Fibroblast of skin of left biceps (primary cell): ENCODE measurements around the gene SLC8A3.

Source experiments
- DNase-seq, 2 experiments: peaks; one replicate each; pipeline ENCODE4 v3.0.0-alpha.2; 2013; ENCODE audit warnings: low read depth in 2 of 2

Gene SLC8A3

DNA sequence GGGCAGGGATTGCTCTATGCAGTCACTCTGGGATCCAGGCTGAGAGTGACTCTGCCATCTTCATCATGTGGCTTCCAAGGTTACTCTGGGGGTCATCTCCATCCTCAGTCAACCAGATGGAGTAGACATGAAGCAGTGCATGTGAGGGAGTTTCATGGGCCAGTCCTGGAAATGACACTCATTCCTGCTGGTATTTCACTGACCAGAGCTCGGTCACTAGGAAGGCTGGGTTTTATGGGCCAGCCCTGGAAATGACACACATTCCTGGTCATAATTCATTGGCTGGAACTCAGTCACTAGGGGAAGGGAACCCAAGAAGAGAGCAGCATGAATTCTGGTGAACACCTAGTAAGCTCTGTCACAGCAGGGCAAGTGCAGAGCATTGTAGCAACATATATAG is 164.9 kb downstream of the SLC8A3 start:
- DNase-seq, result no peak

DNA sequence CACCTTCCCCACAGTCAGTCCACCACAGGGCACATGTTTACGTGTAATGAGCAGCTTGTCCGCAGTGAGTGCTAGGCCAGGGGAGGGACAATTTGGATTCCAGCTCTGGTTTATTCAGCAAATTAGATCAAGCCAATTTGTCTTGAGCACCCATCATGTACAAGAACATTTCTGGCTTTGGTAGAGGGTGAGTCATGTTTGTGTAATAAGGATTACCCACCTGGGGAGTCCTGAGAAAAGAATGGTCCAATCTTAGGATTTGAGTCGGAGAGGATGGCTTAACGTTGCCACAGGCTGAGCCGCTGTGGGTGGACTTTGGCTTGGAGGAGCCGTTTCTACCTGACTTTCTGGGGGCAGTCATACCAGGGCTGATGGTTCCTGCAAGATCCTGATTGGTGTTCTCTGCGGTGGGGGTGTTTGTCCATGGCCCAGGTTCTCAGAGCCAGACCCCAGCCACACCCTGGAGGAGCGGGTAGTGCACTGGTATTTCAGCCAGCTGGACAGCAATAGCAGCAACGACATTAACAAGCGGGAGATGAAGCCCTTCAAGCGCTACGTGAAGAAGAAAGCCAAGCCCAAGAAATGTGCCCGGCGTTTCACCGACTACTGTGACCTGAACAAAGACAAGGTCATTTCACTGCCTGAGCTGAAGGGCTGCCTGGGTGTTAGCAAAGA is 165.8 kb downstream of the SLC8A3 start:
- DNase-seq, result no peak

DNA sequence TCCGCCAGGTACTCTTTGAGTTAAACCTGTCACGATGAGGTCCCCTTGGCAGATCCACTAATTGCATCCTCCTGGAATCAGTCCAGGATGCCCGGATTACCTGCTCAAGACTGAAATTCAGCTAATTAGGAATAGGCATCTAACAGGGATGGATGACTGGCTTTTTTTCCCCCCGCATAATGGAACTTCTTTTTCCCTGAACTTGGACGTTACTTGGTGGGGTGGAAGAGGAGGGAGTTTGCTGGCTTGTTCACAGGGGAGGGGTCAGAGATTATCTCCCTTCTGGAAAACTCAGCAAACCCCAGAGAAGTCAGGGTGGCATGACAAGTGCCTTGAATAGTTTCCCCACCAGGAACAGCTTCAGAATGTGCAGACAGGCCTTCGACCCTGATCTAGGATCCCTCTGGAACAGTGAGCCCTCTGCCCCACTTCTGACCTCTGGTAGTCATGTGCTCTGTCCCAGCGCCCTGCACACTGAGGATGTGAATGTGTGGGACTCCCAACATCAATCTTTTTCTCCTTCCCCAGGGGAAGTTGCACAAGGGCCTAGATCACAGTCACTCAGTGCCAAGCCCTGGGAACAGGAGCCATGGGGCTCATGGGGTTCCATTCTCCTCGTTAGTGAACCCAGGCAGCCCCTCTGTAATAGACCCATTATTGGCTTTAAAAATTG is 167.1 kb downstream of the SLC8A3 start:
- no peak for DNase-seq

DNA sequence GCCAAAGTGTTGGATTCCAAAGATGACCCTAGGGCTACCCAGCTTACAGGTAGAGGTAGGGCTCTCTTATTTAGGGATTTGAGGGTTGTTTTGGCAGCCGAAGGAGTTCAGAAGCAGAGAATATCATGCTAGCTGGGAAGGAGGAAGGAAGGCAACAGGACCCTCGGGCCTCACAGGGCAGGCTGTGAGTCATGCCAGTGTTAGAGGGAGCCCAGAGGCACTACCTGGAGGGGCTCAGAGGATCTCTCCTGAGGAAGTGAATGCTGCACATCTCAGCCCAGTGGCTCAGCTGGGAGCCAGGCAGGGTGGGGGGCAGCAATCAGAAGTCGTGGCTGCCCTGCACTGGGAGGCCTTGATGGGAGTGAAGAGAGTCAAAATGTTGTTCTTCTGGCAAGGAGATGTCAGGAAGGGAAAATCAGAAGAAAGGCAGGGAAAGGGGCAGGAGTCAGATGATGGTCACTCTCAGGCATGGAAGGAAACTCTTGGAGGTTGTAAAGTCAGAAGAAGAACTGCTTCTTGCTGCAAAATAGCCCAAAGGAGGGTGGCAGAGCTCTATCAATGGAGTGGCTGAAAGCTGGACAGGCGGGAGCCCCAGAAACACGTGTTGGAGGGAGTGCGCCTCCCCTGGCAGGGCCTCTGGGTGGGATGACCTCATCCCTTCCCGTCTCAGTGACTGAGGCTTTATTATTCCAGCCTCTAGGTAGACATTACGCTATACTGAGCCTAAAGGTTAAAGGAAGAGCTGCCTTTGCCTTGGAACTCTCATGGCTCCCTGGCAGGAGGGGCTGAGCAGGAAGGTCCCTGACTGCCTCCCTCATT is 168.2 kb downstream of the SLC8A3 start:
- no peak for DNase-seq

DNA sequence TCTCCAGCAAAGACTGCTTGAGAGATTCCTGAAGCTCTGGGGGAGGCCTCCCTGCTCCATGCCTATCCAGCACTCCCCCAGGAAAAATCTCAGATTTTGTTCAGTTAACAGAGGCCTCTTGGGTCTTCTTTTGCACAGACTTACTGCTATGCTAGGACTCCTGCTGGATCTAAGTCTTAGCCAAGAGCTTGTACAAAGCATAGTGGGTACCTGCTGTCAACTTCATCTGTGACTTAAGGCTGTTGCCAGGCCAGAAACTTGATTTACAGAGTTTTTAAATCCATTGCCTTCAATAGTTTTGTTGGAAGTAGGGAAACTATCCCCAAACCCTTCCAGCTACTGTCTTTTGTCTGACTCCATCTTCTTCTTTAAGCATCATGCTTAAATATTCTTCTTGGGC is 169.1 kb downstream of the SLC8A3 start:
- no peak for DNase-seq

DNA sequence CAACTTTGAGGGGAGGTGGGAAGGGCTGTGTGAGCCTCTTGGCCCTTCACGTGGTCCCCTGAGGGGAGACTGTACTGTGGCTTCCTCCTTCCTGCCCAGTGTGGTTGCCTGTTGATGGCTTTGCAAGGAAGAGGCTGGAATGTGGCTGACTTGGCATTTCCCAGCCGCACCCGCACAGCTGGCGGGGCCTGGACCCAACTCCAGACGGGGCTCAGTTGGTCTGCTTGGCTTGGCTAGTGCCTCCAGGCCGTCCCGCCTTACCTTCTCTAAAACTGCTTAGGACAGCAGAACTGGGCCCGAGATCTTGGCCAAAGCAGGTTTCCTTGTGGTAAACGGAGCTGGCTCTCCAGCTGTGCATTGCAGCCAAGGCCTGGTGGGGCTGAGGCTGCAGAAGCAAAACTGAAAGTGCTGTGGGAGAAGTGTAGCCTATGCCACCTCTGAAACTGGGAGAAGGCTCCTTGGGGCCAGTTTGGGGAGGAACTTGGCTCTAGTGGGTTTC is 170.0 kb downstream of the SLC8A3 start:
- DNase-seq, result no peak

DNA sequence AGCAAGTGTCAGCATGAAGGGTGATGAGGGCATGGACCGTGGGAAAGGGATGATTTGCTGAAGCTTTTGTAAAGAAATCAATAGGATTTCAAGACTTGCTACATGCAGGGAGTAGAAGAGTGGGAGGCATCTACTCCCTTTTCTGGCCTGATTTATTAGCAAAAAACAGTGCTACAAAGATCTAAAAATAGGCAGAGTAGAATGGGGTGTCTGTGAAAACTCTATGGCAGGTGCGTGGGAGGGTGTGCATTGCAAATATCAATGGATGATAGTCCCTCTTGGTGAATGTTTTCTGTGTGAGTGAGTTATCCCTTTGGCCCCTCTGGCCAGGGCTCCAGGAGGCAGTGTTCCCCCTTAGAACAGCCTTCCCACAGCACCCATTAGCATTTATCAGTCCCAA is 170.5 kb downstream of the SLC8A3 start:
- no peak for DNase-seq

DNA sequence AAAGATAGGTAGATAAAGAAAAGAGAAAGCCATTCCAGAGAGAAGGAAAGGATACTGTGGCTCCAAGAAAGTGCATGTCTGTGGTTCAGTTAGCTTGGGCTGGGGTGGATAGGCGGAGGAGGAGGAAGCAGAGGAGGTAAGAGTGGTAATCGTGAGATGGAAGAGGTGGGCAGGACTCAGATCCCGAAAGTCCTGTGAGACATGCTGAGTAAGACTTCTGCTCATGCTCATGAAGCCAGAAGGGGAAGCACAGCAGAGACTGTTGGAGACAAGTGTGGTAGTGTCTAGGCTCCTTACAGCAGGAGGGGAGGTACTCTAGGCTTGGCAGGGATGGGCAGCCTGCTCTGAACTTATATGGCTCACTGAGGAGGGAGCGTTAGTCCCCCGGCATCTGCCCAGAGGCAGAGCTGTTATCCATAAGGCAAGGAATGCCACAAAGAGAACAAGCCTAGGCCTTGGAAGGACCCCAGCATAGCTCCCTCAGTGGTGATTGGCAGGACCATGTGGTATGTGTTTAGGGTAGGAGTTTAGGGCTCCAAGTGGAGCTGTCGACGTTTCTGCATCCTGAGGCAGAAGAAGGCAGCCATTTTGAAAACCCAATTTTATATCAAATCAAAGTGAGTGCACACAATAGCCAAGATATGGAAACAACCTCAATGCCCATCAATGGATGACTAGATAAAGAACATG is 174.2 kb downstream of the SLC8A3 start:
- no peak for DNase-seq

DNA sequence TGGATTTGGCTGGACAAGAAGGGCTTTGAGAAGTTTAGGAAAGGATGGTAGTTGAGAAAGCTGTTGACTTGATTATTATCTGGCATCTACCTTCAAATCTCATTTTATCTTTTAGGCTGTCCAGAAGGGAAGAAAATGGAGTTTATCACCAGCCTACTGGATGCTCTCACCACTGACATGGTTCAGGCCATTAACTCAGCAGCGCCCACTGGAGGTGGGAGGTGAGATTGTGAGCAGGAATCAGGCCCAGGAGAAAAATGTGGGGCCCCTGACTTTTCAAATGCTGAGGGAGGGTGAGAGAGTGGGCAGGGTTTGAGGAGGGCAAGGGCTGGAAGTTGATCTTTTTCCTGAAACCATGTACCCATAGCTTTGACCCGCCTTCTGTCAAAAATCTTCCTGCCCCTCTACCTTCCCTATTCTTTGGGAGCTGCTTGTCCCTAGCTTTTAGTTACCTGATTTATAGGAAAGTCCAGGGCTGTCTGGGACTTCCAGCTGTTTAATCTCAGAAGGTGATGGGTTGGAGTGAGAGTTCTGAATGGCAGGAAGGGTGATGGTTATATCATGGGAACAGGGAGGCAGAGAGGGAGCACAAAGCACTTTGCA is 175.4 kb downstream of the SLC8A3 start:
- no peak for DNase-seq

DNA sequence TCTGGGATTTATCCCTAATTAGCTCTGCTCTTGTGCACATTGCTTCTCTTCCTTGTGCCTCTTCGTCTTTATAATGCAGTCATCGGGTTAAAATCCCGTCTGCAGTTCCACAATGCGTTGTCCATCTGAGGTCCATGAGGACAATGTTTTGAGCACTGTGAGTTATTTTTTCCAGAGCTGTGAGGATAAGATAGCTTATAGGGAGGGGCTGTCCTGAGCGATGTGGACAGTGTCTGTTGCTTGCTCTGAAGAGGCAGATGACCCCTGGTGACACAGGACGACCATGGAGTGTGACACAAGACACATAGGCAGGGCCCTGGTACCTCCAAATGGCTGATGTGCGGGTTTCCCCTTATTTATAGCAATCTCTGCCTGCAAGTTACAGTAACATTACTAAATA is 177.0 kb downstream of the SLC8A3 start:
- no peak for DNase-seq

DNA sequence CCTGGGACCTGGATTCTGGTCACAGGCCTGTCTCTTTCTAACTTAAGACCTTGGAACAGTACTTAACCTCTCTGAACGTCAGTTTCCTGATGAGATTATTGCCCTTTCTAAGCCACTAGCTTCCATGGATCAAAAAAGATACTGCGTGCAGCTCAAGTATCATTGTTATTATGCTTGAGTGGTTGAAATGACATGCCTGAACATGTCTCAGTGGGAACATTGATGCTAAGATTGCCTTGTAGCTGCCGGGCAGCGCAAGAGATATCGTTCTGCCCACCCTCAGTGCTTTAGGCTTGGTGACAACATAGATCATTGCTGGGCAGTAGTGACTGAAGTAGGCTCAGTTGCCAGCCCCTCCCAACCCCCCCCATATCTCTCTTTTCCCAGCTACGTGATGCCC is 177.7 kb downstream of the SLC8A3 start:
- no peak for DNase-seq

DNA sequence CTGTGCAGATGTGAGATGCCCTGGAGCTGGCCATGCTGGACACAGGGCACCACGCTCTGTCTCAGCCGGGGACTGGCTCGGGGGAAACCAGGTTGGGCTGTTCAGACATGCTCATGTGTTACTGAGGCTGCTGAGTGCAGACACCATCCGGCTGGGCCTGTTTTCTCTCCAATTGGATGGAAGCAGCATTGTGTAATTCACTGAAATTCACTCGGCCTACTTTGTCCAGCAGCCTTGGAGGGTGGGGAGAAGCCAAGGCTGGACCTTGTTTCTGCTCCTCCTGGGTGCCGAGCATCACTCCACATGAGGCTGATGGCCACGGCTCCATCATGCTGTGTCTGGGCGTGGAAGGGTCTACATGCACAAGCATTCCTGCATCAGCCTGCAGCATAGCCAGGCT is 178.8 kb downstream of the SLC8A3 start:
- DNase-seq, result no peak

DNA sequence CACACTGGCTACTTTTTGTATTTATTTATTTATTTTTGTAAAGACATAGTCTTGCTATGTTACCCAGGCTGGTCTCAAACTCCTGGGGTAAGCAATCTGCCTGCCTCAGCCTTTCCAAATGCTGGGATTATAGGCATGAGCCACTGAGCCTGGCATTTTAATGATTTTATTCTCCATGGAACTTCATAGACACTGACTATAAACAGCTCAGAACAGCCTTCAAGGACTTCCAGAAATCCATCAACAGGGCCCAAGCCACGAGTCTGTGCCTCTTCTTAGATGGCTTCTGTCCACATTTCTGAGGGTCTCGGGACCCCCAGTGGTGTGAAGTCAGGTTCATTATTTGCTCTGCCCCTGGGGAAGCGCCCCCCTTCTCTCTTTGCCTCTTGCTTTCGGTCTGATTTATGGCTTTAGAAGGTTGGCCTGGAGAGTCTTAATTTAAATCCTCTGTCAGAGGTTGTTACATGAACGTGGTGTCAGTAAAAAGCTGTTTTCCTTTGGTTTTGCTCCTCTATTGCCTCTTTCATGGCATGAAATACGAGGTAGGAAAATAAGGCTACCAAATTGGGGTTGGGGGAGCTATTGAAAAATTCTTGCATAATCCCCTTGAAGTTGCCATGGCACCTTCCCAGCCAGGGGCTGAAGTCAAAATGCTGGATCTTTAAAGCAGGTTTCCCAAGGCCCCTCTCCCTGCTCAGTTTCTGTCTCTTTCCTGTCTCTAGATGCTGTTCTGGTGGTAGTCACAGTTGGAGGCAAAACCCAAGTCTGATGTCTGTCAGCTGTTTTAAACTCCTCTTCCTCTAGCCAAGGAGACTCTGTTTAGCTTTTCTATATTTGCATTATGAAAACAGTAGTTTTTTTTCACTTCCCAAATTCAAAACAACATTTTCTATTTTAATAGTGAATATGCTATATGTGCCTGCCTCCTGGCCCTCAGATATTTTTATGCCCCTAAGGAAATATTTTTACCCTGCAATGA is 180.2 kb downstream of the SLC8A3 start:
- DNase-seq, result no peak

DNA sequence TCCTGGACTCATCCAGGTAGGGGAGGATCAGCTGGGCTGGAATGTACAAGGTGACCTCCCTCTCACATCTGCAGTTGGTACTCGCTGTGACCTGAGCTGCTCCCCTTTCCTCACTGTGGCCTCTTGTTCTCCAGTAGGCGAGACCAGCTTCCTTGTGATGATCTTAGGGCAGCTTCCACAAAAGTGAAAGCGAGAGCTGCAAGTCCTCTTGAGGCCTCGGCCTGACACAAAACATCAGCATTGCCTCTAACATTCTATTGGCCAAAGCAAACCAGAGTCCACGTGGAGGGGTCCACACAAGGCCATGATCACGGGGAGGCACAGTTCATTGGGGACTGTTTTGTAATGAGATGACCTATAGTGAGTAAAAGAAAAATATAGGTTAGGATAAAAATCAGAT is 182.1 kb downstream of the SLC8A3 start:
- no peak for DNase-seq

DNA sequence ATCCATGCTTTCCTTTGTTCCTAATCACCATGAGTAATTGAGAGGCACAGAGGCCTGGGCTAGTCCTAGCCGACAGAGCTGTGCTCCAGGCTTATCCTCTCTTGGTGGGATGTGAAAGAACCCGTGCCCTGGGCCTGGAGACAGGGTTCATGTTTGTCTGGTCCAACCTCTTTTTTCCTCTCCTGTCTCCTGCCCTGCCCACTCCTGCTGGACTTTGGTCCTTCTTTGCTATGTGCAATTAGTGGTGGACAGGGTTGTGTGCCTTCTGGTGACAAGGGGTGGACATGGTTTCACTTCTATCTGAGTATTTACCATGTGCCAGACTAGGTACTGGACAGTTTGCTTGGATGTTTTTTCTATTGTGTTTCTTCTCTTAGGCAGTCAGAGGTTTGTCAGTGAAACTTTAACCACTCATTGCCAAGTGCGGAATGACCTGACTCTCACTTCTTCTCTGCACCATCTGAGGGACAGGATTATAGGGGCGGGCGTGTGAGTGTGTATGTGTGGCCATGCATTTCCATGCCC is 183.4 kb downstream of the SLC8A3 start:
- no peak for DNase-seq

DNA sequence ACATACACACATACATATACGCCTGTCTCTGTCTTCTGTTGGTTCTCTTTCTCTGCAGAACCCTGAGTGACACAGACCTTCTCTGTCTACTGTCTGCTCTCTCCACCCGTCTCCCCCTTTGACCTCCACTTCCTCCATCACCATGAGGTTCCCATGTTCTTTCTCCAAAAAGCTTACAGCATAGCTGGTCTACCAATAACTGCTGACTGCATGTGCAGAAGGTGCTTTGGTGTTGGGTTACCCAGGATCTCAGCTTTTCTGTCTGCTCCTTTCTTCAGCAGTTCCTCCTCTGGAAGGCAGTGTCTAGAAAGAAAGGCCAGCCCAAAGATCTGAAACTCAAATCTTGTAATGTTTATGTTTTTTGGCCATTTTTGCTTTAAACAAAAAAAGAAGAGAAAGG is 184.0 kb downstream of the SLC8A3 start:
- DNase-seq, result no peak

DNA sequence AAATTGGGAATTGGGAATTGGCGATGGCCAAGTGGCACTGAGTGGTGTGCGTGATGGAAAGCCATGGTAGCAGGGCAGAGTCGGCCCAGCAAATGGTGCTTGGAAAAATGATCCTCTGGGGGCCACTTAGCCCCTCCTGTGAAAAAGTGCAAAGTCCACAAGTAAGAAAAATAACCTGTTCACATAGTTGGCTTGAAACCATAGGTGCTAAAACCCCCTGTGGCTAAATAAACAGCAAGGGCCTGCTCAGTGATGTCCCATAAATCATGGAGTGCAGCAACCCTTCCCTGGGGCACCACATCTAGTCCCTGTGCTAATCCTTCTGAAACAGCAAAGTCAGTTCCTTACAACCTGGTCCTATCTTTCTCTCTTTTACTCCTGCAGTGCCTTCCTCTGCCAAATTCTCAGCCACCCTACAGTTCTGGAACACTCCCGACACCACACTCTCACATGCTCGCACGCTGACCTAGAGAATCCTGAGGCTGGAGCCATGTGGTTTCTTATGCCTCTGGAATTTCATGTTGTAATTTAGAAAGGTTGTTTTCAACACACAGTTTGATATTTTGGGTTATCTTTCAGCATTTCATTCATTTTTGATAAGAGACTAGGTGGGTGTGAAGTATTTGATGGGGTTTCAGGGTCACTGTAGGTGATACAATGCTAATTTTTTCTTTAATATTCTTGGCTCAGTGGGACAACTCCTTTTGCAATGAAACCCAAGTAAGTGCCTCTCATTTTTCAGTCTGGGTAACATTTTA is 186.0 kb downstream of the SLC8A3 start:
- no peak for DNase-seq

DNA sequence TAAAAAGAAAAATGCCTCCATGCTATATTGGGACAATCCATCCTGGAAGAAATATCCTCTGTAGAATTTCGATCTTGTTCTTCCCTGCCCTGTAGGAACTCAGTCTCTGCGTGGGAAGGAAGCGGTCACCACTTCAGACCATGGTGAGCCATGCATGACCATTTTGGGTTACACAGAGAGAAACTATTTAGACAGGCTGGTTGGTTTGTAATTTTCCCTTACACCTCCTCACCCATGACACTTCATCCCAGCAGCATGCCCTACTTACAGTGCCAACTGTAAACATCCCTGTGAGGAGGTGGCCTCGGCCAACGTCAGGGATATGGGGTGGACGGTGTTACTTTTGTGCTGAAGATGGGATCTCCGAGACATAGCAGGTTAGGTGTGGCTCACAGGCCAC is 188.2 kb downstream of the SLC8A3 start:
- DNase-seq, result no peak

DNA sequence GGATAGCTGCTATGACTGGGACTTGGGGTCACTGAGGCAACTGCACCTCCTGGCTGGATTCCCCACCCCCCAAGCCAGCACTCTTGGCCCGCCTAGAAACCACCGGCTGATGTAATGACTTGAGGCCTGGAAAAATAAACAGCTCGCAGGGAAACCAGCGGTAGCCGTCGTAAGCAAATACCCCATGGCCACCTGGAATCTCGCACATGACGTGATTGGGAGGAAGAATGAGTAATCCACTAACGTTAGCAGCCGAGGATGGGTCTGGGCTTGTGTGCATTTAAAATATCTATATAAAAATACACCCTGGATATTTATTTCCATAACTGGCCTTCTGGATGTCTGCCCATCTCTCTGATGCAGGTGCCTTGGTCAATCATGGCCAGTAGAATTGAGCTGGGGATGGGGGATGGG is 189.5 kb downstream of the SLC8A3 start:
- no peak for DNase-seq

DNA sequence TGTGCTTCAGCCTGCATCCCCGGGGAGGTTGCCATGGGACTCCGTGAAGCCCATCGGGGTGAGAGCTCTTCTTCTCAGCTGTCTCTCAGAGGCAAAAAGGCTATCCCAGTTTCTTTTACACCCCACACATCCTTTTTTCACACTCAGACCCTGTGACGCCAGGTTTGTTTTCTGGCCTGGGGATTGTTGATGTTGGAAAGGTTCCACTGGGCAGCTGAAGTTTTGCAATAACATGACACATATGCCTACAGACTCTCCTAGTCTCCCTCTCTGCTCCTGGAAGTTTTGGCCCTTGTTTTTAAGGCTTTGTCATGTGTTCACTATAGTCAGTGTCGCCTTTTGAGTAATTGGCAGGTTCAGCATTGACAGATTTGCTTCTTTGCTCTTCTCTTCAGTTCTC is 190.9 kb downstream of the SLC8A3 start:
- no peak for DNase-seq
